Activated T-helper 2 cell treated with anti-CD3 and anti-CD28 coated beads, Interferon-gamma antibody, Interleukin-2, Interleukin-4, amounts not matched to agents 10 μg/mL and 5 μg/mL and 100 μg/mL, durations not matched to agents 14 hours and 24 hours and 36 hours (primary cell): Measurements from ENCODE around the gene GADL1. TPM values are rescaled to one million over a fixed set of nuclear protein-coding genes. Genes with fewer than 3 reads are reported as not detected.

Experiments used
- DNase-seq: peaks from one replicate; pipeline ENCODE4 v3.0.0; 2021; ENCODE audit warnings: low spot score
- H3K27ac Mint-ChIP-seq: one replicate; pipeline ENCODE4 v1.8.0; 2021; ENCODE audit warnings: mixed read lengths
- H3K27me3 Mint-ChIP-seq: one replicate; pipeline ENCODE4 v1.8.0; 2021; ENCODE audit warnings: low read depth, mixed read lengths
- H3K36me3 Mint-ChIP-seq: one replicate; pipeline ENCODE4 v1.8.0; 2021; ENCODE audit warnings: low read depth, mixed read lengths
- H3K4me1 Mint-ChIP-seq: one replicate; pipeline ENCODE4 v1.8.0; 2021; ENCODE audit warnings: low read depth, mixed read lengths
- H3K4me3 Mint-ChIP-seq: one replicate; pipeline ENCODE4 v1.8.0; 2021; ENCODE audit warnings: low read depth, mild to moderate bottlenecking, moderate library complexity, mixed read lengths
- H3K9me3 Mint-ChIP-seq: one replicate; pipeline ENCODE4 v1.8.0; 2021; ENCODE audit warnings: mixed read lengths
- intact Hi-C: fragments of 100-400 bp; cut with micrococcal nuclease; formaldehyde crosslinking; loops from one replicate; pipeline ENCODE4 v1.15.1; 2023
- total RNA-seq: library from RNA; stranded (reverse); gene quantifications from 2 replicates; pipeline ENCODE4 v1.2.3, GENCODE V29; 2022

GADL1 gene
- total RNA-seq, 1 donor from 2014 or later, result not detected

DNA sequence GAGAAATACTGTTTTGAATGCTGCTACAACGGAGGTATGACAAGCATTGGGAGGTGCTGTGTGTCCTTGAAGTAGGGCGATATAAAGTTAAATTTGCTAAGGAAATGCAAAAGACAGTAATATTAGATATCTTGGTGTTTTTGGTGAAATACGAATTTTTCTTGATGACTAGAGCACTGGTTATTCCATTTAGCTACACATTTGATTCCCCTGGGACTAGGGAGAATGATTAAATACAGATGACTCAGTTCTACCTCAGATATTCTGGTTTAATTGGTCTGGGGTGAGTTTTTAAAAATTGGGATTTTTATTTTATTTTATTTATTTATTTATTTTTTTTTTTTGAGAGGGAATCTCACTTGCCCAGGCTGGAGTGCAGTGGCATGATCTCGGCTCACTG, 18.7 kb upstream of the GADL1 start:
- Mint-ChIP-seq H3K9me3 (no peaks in the 10 kb centered on the region), H3K27me3 (peaks cover 2% of the 10 kb centered on the region), H3K27ac (no peak overlapping the region)

DNA sequence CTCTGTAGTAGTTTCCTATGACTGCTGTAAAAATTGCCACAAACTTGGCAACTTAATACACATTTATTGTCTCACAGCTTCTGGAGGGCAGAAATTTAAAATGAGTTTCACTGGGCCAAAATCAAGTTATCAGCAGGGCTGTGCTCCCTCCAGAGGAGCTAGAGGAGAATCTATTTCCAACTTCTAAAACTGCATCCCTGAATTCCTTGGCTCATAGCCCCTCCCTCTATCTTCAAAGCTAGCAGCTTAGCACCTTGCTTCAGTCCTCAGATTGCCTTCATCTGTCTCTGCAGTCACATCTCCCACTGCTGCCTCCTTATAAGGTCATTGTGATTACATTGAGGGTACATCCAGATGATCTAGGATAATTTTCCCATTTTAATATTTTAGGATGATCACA, 17.8 kb upstream of the GADL1 start:
- no peak for DNase-seq
- no peaks in the 10 kb centered on the region for H3K4me1 Mint-ChIP-seq
- H3K9me3 Mint-ChIP-seq, result no peaks in the 10 kb centered on the region
- H3K36me3 Mint-ChIP-seq, result no peaks in the 10 kb centered on the region
- H3K4me3 Mint-ChIP-seq, result no peak overlapping the region
- intact Hi-C loops, result no loop called here
- peaks cover 2% of the 10 kb centered on the region for H3K27me3 Mint-ChIP-seq
- H3K27ac Mint-ChIP-seq, result no peak overlapping the region

More for the DNA sequence above, 18.7 kb upstream of the GADL1 start:
- Mint-ChIP-seq H3K4me1 (no peaks in the 10 kb centered on the region), H3K4me3 (no peak overlapping the region), H3K36me3 (no peaks in the 10 kb centered on the region)
- no peak for DNase-seq
- intact Hi-C loops, result no loop called here

DNA sequence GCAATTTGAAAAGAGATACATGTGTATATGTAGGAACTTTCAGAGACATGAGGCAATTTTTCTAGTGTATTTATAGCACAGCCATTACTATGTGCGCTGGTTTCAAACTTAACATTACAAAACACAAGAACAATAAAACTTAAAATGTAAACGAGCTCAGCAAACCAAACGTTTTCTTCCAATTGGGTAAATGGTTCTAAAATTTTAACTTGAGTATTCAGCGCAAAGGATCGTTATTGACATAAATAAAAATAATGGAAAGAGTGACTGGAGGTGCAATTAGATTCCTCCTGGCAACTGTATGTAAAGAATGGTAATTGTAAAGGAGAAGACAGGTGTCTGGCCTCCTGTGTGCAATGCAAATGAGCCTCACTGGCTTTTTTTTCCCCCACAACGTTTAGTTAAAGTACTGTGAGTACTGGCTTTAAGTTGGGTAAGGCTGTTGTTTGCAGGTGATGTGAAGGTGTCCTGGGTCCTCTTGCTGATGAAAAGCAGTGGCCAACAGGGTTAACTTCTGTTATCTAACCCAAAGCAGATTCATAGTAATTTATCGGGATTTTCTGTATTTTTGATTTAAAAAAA, 14.1 kb upstream of the GADL1 start:
- no peaks in the 10 kb centered on the region for H3K9me3 Mint-ChIP-seq
- H3K27ac Mint-ChIP-seq, result no peak overlapping the region
- no peak for DNase-seq
- H3K27me3 Mint-ChIP-seq, result peaks cover 2% of the 10 kb centered on the region
- no peaks in the 10 kb centered on the region for H3K36me3 Mint-ChIP-seq
- H3K4me1 Mint-ChIP-seq, result no peaks in the 10 kb centered on the region
- intact Hi-C loops, result no loop called here
- no peak overlapping the region for H3K4me3 Mint-ChIP-seq

DNA sequence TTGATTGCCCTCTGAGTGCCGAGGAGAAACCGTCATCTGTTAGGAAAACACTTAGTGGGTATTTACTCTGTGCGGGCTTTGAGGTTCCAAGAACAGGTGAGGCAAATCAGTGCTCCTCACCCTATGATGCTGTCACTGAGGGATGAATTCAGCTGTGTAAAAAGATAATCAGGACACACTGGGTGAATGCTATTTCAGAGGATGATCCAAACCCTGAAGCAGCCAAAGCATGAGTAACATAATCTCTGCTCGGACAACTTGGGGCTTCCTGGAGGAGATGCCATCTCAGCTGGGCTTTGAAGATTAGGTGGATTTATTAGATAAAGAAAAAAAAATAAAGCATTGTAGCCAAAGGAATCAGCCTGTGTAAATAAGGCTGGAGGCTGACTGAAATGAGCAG, 10.5 kb upstream of the GADL1 start:
- Mint-ChIP-seq H3K4me3 (no peak overlapping the region), H3K4me1 (no peaks in the 10 kb centered on the region), H3K9me3 (no peaks in the 10 kb centered on the region), H3K27me3 (no peaks in the 10 kb centered on the region), H3K36me3 (no peaks in the 10 kb centered on the region), H3K27ac (no peak overlapping the region)
- intact Hi-C loops, result no loop called here
- no peak for DNase-seq

DNA sequence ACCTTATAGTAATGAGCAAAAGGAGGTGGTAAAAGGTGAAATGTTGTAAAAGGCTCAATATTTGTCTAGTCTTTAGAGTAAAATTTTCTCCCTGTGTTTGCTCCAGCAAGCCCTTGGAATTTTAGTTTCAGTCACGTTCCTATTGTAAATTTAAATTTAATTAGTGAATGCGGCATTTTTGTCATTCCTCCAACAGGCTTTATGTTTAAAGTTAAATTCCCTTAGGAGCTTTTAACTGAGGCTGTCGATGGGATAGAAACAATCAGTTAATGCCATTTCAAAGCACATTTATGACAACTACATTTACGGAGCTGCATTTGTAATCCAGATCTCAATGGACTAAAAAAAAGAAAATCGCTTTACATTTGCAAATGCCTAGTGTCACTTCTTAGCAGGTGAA, 868 bp upstream of the GADL1 start:
- peaks cover 46% of the 10 kb centered on the region for H3K27me3 Mint-ChIP-seq
- peaks cover 11% of the 10 kb centered on the region for H3K4me1 Mint-ChIP-seq
- intact Hi-C loops, result no loop called here
- no peak overlapping the region for H3K27ac Mint-ChIP-seq
- H3K9me3 Mint-ChIP-seq, result no peaks in the 10 kb centered on the region
- no peak overlapping the region for H3K4me3 Mint-ChIP-seq
- H3K36me3 Mint-ChIP-seq, result no peaks in the 10 kb centered on the region
- no peak for DNase-seq

DNA sequence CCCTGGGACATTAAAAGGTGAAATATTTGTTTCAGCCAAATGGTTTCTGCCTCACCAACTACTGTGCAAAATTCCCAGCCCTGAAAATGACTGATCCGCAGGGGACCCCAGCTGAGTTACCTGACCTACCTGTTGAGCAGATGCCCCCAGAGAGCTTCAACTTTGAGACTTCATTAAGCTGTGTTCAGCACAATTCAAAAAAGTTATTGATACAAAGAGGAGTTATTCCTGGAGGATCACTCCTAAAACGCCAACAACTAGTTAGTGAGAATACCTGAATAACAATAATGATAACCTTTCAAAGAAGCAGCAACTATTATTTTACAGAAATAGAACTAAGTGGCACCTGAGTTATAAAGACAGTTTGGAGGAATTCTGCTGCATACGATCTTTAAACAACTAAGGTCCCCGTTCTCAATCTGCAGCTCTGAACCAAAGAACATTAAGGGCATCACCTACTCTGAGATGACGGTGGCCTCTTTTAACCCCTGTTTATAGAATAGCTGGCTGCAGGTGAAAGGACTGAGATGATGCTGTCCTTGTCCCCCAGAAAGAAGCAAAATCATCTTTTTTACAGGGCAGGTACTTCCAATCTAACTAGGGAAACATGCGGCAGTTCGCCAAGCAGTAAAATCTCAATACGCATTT, 659 bp downstream of the GADL1 start:
- Mint-ChIP-seq H3K9me3 (no peaks in the 10 kb centered on the region), H3K4me1 (peaks cover 12% of the 10 kb centered on the region), H3K4me3 (peak overlapping the region; percentile 72), H3K36me3 (no peaks in the 10 kb centered on the region), H3K27me3 (peaks cover 46% of the 10 kb centered on the region), H3K27ac (no peak overlapping the region)
- DNase-seq, result no peak
- intact Hi-C loops, result no loop called here

DNA sequence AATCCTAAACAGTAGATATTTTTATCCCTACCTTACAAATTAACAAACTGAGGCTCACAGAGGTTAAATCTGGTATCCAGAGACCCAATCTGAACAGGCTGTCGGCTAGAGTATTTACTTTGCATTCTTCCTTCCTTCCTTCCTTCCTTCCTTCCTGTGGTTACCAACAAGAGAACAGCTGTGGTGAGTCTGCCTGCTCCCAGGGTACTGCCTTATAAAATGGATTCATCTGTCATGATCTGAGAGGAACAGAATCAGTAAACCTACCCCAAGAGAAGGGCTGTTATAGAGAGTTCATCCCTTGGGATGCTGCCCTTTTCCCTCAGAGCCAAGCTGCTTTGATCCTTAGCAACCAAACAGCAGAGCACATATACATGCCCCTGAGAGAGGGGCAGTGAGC, 3.6 kb downstream of the GADL1 start:
- no peak for DNase-seq
- H3K4me1 Mint-ChIP-seq, result peaks cover 12% of the 10 kb centered on the region
- H3K4me3 Mint-ChIP-seq, result no peak overlapping the region
- H3K36me3 Mint-ChIP-seq, result no peaks in the 10 kb centered on the region
- no peaks in the 10 kb centered on the region for H3K9me3 Mint-ChIP-seq
- peaks cover 41% of the 10 kb centered on the region for H3K27me3 Mint-ChIP-seq
- H3K27ac Mint-ChIP-seq, result no peak overlapping the region
- intact Hi-C loops, result no loop called here

DNA sequence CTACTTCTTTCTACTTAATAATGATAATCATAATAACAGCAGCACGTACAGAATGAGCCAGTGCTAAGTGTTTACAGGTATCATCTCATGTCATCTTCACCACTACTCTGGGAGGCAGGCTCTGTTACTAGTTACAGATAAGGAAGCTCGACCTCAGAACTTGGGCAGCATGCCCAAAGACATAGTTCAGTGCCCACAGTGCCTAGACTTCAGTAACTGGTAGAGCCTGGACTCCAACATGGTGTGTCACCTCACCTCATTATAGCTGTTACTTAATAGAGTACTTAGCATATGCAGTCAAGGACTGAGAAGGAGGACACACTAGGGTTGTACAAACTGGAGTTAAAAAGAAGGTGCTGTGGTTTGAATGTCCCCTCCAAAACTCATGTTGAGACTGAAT, 7.6 kb downstream of the GADL1 start:
- DNase-seq, result no peak
- H3K9me3 Mint-ChIP-seq, result no peaks in the 10 kb centered on the region
- H3K27ac Mint-ChIP-seq, result no peak overlapping the region
- H3K27me3 Mint-ChIP-seq, result peaks cover 16% of the 10 kb centered on the region
- H3K36me3 Mint-ChIP-seq, result no peaks in the 10 kb centered on the region
- peaks cover 7% of the 10 kb centered on the region for H3K4me1 Mint-ChIP-seq
- intact Hi-C loops, result no loop called here
- H3K4me3 Mint-ChIP-seq, result no peak overlapping the region

DNA sequence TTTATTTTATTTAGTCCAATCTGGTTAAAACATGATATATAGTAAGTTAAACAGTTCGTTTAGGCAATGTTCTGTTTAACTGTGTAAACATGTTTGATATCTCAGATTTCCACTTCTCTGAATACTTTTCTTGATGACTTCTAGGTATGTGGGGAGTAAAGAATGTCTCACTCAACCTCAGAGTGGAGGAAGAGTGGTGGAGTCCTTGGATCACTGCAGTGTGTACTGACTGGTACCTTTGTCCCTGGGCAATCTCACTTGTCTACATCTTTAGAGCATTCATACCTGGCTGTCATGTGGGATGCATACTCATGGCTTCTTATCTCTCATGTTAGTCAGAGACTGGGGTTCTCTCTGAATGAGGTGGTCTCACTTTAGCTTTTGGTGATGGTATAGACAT, 15.6 kb downstream of the GADL1 start:
- Mint-ChIP-seq H3K4me1 (no peaks in the 10 kb centered on the region), H3K27me3 (peaks cover 4% of the 10 kb centered on the region), H3K9me3 (no peaks in the 10 kb centered on the region), H3K4me3 (no peak overlapping the region), H3K36me3 (no peaks in the 10 kb centered on the region), H3K27ac (no peak overlapping the region)
- intact Hi-C loops, result no loop called here
- DNase-seq, result no peak

DNA sequence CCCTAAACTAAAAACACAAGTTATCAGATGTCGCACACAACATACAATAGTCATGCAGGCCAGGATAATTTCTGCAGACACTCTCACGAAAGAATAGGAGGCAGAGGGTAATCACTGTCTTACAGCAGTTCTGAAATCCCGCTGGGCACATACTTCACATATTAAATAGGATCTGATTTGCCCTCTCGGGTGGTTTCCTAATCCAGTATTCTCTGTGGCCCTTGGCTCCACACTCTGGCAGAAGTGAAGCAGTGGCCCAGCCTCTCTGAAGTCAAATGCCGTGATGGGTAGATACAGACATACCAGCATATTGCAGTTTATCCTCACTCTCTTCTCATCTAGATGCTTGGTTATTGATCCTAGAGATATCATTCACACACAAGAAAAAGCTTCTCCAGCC, 19.0 kb downstream of the GADL1 start:
- intact Hi-C loops, result no loop called here
- no peaks in the 10 kb centered on the region for H3K4me1 Mint-ChIP-seq
- peaks cover 13% of the 10 kb centered on the region for H3K27me3 Mint-ChIP-seq
- no peaks in the 10 kb centered on the region for H3K9me3 Mint-ChIP-seq
- no peak overlapping the region for H3K27ac Mint-ChIP-seq
- no peak for DNase-seq
- no peaks in the 10 kb centered on the region for H3K36me3 Mint-ChIP-seq
- H3K4me3 Mint-ChIP-seq, result no peak overlapping the region

DNA sequence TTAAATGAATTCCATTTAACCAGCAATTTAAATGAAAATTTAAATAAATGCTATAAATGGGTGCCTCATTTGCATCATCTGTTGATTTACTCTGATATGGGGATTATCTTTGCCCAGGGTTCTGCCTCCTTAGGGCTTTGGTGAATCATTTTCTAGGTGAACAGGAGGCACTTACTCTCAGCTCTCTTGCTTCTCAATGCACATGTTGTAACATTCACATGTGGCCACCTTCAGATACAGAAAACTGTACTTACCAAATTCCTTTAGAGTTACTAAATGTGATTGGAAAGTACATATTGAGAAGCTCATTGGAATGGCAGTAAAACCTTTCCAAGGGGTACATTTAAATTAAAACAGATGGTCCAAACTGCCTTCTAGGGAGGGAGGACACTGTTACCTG, 20.8 kb downstream of the GADL1 start:
- no peaks in the 10 kb centered on the region for H3K36me3 Mint-ChIP-seq
- peaks cover 16% of the 10 kb centered on the region for H3K27me3 Mint-ChIP-seq

DNA sequence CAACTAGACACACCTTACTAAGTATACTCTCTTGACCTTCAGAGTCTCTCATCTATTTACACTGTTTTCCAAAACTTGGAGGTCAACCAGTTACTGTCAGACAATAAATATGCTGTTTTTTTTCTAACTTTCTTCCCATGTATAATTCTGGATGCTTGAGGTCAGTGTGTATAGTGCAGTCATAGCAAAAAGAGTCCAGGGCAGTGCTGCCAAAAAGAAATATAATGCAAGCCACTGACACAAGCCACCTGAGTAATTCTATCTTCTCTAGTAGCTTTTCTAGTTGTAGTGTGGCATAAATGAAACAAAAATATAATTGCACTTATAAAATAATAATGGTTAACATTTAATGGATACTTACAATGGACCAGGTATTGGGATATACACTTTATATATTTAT, 21.6 kb downstream of the GADL1 start:
- no peaks in the 10 kb centered on the region for H3K36me3 Mint-ChIP-seq

More for the DNA sequence above, 20.8 kb downstream of the GADL1 start:
- Mint-ChIP-seq H3K4me3 (no peak overlapping the region), H3K27ac (no peak overlapping the region), H3K9me3 (no peaks in the 10 kb centered on the region), H3K4me1 (no peaks in the 10 kb centered on the region)
- DNase-seq, result no peak
- intact Hi-C loops, result no loop called here

DNA sequence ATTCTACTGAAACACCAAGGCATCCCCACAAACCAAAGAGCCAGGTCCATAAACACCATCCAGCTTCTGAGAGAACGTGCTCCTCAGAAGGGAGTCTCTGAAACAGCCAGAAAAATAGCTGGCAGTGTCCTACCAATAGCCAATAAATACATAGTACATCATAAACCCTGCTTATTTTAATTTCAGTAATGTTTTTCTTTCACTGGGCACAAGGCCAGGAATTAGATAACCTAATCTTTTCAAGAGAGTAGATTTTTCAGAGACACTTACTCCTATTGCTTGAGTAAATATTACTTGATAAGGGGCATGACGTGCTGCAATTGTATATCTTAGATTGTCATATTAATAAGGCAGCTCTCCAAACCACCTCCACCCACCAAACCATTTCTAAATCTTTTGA, 22.7 kb downstream of the GADL1 start:
- H3K27ac Mint-ChIP-seq, result no peak overlapping the region
- H3K27me3 Mint-ChIP-seq, result peaks cover 18% of the 10 kb centered on the region
- no peaks in the 10 kb centered on the region for H3K4me1 Mint-ChIP-seq
- no peaks in the 10 kb centered on the region for H3K36me3 Mint-ChIP-seq
- intact Hi-C loops, result no loop called here
- H3K4me3 Mint-ChIP-seq, result no peak overlapping the region
- no peaks in the 10 kb centered on the region for H3K9me3 Mint-ChIP-seq
- DNase-seq, result no peak

More for the DNA sequence above, 21.6 kb downstream of the GADL1 start:
- H3K9me3 Mint-ChIP-seq, result no peaks in the 10 kb centered on the region
- H3K4me1 Mint-ChIP-seq, result no peaks in the 10 kb centered on the region
- no peak overlapping the region for H3K27ac Mint-ChIP-seq
- H3K27me3 Mint-ChIP-seq, result peaks cover 16% of the 10 kb centered on the region
- DNase-seq, result no peak
- H3K4me3 Mint-ChIP-seq, result no peak overlapping the region
- intact Hi-C loops, result no loop called here

DNA sequence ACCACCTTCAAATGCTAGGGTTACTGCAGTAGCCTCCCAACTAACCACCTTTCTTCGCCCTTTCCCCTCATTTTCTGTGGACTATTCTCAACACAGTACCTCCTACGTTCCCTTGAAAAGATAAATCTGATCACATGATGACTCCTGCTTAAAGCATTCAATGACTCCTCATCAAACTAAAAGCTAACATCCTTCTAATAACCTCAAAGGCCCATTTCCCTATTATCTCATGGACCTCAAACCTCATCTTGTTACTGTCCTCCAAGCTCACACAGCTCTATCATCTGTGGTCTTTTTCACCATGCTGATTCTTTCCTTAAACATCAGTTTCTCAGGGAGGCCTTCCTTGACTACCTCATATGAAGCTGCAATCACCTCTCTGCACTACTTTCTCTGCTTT, 29.6 kb downstream of the GADL1 start:
- H3K27me3 Mint-ChIP-seq, result peaks cover 23% of the 10 kb centered on the region
- no peak overlapping the region for H3K4me3 Mint-ChIP-seq
- no peaks in the 10 kb centered on the region for H3K36me3 Mint-ChIP-seq
- intact Hi-C loops, result no loop called here
- no peaks in the 10 kb centered on the region for H3K4me1 Mint-ChIP-seq
- H3K9me3 Mint-ChIP-seq, result no peaks in the 10 kb centered on the region
- DNase-seq, result no peak
- H3K27ac Mint-ChIP-seq, result no peak overlapping the region
